HG03460 (cell line): ENCODE measurements around the gene INAFM2.

ENCODE experiments used
- ATAC-seq: cut with Tn5 transposase; IDR thresholded peaks from one replicate; pipeline ENCODE4 v1.9.1; 2021; ENCODE audit not compliant: unreplicated experiment

INAFM2 gene

GRCh38 chr15:40342416-40343320, 19.2 kb downstream of the INAFM2 start:
- no peak for ATAC-seq

DNA sequence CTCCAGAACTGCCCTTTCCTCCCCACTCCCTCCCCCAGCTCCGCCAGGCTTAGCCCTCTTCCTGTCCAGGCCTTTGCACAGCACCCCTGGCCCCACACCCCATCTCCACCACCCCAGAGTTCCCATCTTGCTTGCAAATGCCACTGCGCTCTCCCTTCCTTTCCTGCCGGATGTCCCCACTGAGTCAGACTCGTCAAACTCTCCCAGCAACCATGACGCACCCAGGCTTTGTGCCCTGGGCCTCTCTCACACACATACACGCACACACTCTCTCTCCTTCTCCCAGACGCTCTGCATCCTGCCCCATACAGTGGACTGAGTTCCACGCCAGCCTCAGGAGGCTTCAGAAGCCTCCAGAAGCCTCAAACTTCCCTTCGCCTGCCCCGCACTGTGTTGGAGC, 20.0 kb downstream of the INAFM2 start:
- ATAC-seq: no peak

DNA sequence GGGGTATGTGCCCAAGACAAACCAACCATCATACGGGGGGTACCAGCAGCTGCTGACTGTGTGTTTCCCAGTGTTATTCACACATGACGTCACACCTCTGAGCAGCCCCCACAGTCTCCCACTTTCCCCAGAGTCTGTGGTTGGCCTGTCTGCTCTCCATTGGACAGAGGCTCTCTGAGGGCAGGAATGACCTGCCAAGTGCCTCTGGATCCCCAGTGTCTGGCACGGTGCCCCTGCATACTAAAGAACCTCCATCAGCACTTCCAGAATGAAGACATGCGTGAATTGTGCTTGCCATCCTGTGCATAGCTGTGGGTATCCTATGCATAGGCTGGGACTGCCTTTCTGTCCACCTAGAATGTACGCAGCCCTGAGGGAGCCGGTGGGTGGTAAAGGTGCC, 20.7 kb downstream of the INAFM2 start:
- no peak for ATAC-seq

DNA sequence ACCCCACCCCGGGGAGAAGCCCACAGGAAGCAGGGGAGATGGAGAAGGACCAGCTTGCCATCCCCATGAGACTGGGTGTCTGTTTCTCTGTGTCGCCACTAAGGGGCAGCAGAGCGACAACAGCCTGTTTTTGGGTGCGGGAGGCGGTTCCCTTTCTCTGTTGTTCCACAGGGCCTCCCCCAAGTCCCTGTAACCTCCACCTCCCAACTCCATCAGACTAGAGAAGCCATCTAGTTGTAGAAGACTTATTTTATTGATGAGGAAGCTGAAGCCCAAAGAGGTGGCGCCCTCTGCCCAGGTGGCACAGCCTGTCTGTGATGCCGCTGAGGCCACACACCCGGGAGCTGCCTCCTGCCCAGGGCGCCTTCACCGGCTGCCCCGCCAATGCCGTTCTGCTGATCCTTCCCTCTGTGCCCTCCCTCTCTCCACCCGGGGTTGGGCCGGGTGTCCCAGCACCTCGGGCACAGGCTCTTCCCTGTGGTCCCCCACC, 21.2 kb downstream of the INAFM2 start:
- no peak for ATAC-seq

DNA sequence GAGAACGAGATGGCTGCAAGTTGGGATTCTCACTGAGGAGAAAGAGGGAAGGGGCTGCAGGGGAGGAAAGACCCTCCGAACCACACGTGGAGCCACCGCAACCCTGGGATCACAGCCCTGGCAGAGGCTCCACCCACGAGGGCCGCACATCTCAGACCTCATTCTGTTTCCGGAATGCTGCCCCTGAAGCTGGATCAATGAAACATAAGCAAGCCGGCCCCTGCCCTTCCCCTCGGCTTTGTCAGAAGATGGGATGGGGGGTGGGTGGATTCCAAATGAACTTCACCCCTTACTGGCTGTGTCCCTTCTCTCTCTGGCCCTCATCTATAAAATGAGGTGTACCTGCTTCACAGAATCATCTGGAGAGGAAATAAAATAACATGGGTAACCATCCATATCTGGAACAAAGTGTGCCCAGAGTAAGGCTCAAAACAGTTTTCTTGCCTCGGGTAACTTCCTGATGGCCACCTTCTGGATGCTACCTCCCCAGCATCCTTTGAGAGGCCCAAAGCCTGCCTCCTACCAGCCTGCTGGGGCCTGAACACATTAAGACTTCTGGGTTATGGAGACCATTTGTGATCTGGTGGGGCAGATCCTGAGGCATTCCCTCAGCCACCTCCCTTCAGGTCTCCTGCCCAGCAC, 21.9 kb downstream of the INAFM2 start:
- no peak for ATAC-seq

DNA sequence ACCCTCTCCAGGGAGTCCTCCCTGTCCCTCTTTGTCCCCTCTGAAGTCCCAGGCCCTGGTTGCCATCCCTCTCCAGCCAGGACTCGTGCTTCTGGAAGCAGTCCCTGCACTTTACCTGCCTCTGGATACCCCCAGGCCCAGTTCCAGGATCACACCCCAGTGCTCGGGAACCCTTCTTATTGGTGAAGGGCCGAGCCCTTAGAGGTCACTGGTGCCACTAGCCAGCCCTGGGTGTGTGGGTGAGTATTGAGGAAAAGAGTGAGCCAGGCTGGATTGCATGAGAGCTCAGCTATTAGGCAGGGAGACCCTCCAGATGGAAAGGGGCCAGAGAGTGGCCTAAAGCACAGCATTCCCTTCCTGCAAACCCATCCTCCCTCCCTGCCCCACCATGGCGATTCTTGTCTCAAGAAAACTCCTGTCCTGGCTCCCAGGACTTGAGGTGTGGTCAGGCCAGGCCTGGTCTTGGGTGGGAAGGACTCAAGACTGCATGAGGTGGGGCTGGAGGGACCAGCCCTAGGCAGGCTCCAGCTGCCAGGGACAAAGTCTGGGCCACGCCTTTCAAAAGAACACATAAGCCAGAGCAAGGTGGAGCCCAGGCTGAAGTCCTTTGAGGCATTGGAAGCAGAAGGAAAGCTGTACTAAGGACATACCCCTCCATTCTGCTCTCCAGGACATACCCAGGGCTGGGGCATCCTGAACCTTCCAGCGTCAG, 22.5 kb downstream of the INAFM2 start:
- no peak for ATAC-seq

DNA sequence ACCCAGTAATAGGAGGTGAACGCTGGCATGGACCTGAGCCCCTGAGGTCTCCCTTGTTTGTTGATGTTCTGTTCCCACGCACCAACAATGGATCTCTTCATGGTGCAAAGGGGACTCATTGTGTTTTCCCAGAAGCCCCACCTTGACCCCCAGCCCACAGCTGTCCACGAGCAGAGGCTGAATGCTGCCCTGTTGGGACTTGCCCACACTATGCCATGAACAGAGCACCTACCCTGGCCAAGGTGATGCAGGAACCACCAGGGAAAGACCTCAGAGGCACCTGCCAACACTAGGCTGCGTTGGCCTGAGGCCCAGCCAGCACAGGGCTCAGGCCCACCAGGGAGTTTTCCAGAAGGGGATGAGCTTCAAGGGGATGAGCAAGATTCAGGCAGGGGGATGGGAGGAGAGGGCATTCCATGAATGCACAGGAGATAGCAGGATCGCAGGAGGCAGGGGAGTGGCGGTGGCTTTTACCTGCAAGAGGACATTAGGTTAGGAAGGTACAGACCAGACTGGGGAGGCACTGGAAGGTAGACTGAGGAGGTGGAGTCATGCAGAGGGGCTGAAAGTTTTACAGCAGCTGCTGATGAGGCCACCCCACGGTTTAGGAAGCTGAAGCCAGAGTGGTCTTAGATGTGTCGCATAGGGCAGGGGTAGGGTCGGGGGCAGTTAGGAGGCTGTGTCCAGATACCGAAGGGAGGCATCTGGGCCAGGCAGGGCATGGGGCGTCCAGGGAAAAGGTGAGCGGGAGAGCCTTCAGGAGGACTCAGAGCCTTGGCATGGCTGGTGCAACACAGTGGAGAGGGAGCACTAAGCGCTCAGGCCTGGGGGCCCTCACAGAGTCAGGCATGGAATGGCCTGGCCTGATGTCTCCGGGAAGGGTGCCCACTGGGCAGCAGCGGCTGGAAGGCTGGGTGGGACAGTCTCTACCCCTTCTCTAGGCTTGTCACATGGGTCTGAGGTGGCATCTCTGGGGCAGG, 23.4 kb downstream of the INAFM2 start:
- no peak for ATAC-seq

GRCh38 chr15:40347559-40348473, 24.3 kb downstream of the INAFM2 start:
- ATAC-seq: no peak

DNA sequence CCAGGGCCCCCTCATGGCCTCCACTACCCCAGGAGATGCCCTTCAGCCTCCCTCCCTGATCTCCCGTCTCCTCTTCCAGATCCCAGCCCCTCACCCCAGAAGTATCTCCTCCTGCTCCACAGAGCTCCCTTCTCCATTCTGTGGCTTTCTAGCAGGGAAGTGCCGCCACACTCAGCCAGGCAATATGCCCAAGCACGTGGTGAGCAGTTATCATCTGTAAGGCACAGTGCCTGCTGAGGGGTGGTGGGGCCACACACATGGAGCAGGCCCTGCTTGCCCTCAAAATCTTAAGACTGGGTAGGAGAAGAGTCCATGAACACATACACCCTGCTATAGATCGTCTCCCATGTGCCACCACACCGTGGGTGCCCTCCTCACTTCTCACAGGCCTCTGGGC, 25.0 kb downstream of the INAFM2 start:
- no peak for ATAC-seq

DNA sequence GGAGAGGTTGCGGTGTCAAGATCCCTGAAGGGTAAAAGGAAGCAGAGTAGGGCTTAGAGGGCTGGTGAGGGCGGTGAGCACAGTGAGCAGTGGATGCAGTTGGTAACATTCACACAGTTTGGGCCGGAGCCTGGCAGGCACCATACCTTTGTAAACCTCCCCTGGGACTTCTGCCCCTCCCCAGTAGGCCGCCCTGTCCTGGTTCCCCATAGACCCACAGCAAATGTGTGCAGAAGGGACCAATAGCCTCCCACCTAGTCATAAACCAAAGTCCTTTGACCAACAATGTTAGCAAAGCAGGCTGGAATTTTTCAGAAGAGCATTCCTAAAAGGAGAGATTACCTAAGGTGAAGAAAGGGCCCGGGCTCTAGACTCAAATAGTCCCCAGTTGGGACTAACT, 25.7 kb downstream of the INAFM2 start:
- no peak for ATAC-seq

- ATAC-seq: no peak
Observed at GRCh38 chr15:40352281-40352901, 28.9 kb downstream of the INAFM2 start.

DNA sequence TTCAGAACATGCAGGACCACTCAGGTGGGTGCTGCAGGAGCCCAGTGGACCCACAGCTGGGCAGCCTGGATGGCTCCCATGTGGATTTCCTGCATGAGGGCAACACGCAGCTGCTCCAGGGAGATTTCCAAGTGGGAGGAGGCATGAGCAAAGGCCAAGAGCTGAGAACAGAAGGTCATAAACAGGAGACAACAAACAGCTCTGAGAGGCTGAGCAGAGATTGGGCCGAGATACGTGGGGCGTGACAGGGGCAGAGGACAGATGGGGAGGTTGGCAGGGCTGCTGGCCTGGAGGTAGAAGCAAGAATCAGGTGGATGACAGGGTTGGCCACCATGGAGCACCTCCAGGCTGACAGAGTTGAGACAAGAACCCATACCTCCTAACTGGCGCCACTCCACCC, 30.2 kb downstream of the INAFM2 start:
- ATAC-seq: no peak

GRCh38 chr15:40354408-40355171, 31.1 kb downstream of the INAFM2 start:
- no peak for ATAC-seq

DNA sequence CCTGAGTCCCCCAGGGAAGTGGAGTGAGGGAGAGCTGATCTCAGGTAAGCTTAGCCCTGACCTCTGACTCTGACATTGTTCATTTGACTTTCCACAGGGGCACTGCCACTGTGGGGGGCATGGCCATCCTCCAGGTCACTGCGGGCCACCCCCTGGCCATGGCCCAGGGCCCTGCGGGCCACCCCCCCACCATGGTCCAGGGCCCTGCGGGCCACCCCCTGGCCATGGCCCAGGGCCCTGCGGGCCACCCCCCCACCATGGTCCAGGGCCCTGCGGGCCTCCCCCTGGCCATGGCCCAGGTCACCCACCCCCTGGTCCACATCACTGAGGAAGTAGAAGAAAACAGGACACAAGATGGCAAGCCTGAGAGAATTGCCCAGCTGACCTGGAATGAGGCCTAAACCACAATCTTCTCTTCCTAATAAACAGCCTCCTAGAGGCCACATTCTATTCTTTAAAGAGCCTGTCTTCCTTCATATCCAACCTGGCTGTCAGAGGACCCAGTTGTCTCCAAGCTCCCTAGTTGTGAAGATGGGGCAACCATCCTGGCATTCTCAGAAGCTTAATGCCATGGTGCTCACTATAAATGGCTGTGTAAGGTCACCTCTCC, 32.6 kb downstream of the INAFM2 start:
- ATAC-seq: no peak

DNA sequence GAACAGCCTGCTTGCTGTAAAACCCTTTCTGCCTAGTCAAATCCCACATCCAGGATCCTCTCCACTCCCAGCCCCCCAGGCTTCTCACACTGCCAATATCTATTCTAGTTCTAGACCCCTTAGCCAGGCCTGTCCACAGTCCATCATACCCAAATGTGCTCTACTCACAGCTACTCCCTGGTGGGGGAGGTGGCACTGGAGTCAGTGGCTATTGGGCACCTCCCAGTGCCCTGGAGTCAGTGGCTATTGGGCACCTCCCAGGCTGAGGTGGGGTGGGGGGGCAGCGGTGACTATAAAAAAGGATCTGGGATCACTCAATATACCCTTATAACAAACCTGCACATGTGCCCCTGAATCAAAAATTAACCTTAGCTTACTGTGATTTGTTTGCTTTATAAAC, 33.8 kb downstream of the INAFM2 start:
- no peak for ATAC-seq

GRCh38 chr15:40357723-40358470, 34.4 kb downstream of the INAFM2 start, which contains the start of gene DISP2:
DISP2 (plus strand) TSS chr15:40358219; CDS start chr15:40358322, 103 bp downstream.
- peak; percentile 80 for ATAC-seq
